NT2/D1 (cell line): ENCODE measurements around the gene HGF.

Experiments
- SUZ12 ChIP-seq: IDR thresholded peaks from 2 replicates; pipeline ENCODE4 v1.6.1; 2011; ENCODE audit not compliant: insufficient read length, insufficient read depth; ENCODE audit errors: extremely low read depth
- YY1 ChIP-seq: IDR thresholded peaks from 2 replicates; pipeline ENCODE4 v1.6.1; 2011; ENCODE audit not compliant: insufficient read length, insufficient read depth

DNA sequence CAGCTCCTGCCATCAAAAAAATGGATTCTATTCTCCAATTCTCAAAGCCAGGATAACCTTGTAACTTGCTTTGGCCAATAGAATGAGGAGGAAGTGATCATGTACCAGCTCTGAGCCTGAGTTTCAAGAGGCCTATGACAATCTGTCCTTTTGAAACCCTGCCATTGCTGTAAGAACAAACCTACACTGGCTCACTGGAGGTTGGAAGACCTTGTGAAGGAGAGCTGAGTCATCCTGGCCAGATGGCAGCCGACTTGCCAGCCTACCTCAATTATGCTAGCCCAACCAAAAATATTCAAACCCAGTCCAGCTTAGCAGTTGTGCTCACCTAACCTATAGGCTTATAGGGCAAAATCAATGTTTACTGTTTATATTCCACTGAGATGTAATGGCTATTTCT is 93.0 kb downstream of the HGF start:
- TF ChIP-seq YY1 (no peak), SUZ12 (no peak)
